GM13977 (cell line): ENCODE results near the gene IPCEF1.

Source experiments
- DNase-seq: peaks from one replicate; pipeline ENCODE4 v3.0.0; 2012; ENCODE audit warnings: low spot score
- CTCF ChIP-seq: IDR thresholded peaks from 2 replicates; pipeline ENCODE4 v1.5.1; 2012; ENCODE audit warnings: mild to moderate bottlenecking, control low read depth; ENCODE audit not compliant: insufficient read depth; ENCODE audit errors: extremely low read depth, missing control alignments
- in situ Hi-C: fragments of 300-500 bp; cut with MboI; formaldehyde crosslinking; loops from one replicate; pipeline ENCODE4 v1.12.0; 2022; ENCODE audit warnings: low sequenced_read_pairs, low pct_unique_long_range_greater_than_20kb, mixed read lengths, inconsistent platforms; ENCODE audit not compliant: unreplicated experiment

The IPCEF1 gene

GRCh38 chr6:154292855-154293519 lies 63.6 kb downstream of the IPCEF1 start:
- TF ChIP-seq CTCF, result no peak
- no peak for DNase-seq
- in situ Hi-C loops, result no loop called here

- no peak for TF ChIP-seq CTCF
- no peak for DNase-seq
- in situ Hi-C loops, result no loop called here
Measured at GRCh38 chr6:154292066-154292465, 64.5 kb downstream of the IPCEF1 start.

GRCh38 chr6:154289818-154290508 lies 66.6 kb downstream of the IPCEF1 start:
- DNase-seq, result no peak
- in situ Hi-C loops, result no loop called here
- no peak for TF ChIP-seq CTCF

- DNase-seq, result no peak
- TF ChIP-seq CTCF, result no peak
- in situ Hi-C loops, result no loop called here
Measured at GRCh38 chr6:154285826-154286225, 70.8 kb downstream of the IPCEF1 start.

- in situ Hi-C loops, result no loop called here
- no peak for DNase-seq
- no peak for TF ChIP-seq CTCF
Measured at GRCh38 chr6:154284313-154284853, 72.2 kb downstream of the IPCEF1 start.

GRCh38 chr6:154280521-154280920 lies 76.1 kb downstream of the IPCEF1 start:
- DNase-seq, result no peak
- TF ChIP-seq CTCF, result no peak
- in situ Hi-C loops, result no loop called here
